Measurements from ENCODE around the gene ACTN1.
"Not testable (repeated sequence)": the region's sequence is repeated elsewhere in the genome, so short reads cannot be mapped to it uniquely, and the experiment has no call there.

Gene ACTN1

DNA sequence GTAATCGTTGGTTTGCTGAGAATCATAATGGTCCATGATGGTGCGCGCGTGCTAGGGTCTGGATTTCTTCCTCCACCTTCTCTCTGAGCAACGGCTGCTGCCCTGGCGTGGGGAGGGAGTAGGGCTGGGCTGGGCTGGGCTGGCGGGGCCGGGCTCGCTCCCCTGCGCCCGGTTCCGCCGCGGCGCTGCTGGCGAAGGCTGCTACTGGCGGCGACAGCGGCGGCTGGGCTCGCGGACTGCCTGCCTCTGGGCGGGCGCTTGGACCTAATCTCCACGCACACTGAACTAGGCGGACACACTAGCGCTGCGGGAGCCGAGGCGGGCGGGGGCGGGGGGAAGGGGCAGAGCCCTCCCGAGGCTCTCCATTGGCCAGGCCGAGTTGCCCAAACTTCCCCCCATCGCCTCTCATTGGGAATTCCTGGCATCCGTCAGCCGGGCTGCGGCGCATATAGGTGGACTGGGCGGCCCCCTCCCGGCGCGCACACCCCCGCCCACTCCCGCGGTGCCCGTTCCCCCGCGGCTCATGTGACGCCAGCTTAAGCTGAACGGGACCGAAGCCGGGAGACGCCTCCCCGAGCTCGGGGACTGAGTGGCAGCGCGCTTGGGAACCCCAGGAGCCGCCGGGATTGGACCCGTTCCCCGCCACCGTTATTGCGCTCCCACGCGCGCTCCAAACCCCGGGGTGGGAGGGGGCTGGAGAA is at the start of gene ACTN1:
ACTN1 (minus strand) TSS at position 282 of the 701 bp plus-strand sequence; CDS start at position 36, 246 bp downstream.
- FAIRE-seq: no peak

DNA sequence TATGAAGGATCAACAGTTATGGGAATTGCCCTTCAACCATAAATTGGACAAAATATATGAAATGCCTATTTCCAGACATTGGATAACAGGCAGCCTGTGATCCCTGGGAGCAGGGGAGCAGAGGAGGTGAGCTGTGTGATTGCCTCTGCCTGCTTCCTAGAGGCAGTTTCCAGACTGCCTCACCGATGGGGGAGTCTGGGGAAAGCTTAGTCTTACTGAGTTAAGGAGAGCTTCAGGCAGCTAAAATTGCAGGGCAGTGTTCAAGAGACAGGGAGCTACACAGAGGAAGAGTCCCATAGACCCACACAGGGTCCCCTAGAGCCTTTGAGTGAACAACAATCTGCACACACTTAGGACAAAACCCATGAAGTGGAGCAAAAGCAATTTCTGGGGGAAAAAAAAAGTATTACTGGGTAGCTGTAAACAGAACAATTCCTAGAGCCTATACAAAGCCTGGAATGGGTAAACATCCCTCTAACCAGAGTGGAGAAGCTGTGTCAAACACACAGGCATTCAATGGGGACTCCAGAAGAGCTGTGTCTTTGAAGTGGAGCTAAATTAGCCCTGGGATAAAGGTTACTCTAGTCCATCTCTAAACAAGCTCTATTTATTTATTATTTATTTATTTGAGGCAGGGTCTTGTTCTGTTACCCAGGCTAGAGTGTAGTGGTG is 48.3 kb upstream of the ACTN1 start:
- FAIRE-seq: no peak

DNA sequence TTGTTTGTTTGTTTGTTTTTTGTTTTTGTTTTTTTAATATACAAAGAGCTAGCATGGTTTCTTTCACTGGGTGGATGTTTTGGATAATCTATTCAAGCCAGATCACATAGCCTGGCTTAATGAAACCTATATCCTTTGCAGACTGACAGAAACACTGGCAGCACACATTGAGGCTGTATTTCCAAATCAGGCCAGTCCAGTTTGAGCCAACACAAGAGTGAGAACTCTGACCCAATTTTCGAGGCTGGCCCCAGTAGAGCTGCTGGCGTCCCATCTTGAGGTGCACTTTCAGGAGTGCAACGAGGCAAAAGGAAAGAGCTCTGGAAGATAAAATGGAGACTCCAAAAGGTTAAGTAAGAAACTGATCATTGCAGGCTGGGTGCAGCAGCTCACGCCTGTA is 43.9 kb upstream of the ACTN1 start:
- FAIRE-seq: no peak

DNA sequence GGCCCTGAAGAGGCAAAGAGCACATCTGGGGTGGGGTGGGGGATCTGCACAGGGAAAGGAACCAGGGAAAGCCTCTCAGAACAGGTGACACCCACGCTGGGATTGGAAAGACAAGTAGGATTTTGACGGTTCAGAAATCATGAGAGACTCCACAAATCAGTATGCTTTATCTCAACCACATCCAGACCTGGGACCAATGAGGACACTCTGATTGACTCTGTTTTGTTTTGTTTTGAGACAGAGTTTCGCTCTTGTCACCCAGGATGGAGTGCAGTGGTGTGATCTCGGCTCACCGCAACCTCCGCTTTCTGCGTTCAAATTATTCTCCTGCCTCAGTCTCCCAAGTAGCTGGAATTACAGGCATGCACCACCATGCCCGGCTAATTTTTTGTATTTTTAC is 43.0 kb upstream of the ACTN1 start:
- not testable (repeated sequence) for FAIRE-seq

DNA sequence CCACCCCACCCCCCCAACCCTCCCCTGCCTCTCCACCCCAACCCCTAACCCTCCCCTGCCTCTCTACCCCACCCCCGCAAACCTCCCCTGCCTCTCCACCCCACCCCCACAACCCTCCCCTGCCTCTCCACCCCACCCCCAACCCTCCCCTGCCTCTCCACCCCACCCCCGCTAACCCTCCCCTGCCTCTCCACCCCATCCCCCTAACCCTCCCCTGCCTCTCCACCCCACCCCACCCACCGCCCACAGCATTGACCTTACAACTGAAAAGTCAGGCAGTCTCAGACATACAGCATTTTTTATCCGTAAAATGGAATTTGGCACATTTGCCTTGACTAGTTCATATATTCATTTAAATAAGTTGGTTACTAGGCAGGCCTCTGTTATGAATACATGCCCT is 38.6 kb upstream of the ACTN1 start:
- FAIRE-seq: no peak

DNA sequence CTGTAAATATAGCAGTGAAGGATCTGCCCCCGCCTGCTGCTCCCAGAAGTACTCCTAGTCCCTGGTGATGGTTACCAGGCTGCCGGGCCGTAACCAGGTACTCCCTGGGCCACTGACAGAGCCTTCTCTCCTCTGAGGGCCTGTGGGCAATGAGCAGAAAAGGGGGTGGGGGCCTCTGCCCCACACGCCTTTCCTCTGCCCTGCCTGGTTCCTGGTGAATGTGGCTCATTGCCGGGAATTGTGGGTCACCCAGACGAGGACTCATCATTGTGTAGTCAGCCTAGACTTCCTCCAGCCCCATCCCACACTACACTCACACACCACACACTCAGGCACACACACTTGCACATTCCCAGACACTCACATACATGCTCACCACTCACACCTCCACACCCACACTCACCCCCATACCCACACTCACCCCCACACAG is 35.7 kb upstream of the ACTN1 start:
- FAIRE-seq: no peak

DNA sequence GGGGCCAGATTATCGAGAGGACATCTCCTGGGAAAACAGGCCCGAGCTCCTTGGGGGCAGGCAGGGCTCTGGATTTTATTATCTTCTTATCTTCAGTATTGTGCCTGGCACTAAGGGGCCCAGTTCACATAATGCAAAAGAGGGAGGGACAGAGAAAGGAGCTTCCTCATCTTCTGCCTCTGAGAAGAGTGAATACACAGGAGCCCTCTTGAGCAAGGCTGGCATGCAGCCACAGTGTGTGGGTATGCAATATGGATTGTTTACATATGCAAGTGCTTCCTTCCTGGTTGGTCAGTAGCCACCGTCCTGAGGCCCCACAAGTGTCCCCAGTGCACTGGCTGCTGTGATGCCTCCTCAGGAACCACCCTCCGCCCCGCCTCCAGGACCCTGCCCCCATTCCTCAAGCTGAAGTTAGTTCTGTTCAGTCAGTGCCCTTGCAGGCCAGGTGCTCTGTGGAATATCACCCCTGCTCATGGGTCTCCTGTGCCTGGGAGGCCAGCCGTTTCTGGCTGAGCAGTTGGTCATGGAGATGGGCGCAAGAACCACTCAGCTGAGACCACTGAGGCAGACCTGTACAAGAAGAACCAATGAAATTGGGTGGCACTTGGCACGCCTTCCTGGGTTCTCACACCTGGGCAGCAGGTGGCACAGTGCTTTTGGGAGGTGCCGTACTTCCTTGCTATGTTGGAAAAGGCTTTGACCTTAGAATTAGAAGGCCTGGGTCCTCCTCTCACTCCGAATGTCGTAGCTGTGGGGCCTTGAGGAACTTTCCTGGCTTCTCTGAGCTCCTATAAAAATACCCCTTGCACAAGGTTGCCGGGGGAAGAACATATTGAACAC is 35.1 kb upstream of the ACTN1 start:
- no peak for FAIRE-seq

DNA sequence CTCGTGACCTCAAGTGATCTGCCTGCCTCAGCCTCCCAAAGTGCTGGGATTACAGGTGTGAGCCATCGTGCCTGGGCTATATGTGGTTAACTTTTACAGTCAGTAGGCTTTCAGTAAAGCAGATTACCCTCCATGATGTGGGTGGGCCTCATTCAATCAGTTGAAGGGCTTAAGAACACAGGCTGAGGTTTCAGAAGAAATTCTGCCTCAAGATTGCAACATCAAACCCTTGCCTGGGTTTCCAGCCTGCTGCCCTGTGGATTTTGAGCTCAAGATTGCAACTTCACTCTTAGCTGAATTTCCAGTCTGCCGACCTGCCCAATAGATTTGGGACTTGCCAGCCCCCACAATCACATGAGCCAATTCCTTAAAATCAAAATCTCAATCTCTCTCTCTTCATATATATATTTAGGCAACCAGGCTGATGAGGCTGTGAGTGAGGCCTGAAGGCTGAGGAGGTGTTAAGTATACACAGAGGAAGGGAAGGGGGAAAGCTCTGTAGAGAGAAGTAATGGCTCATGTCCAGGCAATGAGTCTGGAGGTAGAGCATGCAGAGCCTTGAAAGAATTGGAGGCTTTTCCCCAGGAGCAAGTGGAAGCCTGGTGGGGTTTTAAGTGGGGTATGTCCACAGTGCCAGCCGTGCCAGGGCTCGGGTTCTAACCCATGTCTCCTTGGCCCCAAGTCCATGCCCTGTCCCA is 33.3 kb upstream of the ACTN1 start:
- FAIRE-seq: no peak

DNA sequence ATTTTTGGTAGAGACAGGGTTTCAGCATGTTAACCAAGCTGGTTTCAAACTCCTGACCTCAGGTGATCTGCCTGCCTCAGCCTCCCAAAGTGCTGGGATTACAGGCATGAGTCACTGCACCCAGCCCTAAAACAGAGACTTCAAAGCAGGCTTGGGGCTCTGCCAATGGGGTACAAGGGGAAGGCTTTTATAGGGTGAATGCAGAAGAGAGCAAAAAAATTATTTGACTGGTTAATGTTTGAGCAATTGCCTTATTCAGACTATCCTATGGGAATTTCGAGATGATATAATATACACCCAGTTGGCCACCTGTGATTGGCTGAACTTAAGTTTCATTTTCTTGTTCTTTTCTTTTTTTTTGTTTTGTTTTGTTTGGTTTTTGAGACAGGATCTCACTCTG is 31.5 kb upstream of the ACTN1 start:
- FAIRE-seq: no peak

DNA sequence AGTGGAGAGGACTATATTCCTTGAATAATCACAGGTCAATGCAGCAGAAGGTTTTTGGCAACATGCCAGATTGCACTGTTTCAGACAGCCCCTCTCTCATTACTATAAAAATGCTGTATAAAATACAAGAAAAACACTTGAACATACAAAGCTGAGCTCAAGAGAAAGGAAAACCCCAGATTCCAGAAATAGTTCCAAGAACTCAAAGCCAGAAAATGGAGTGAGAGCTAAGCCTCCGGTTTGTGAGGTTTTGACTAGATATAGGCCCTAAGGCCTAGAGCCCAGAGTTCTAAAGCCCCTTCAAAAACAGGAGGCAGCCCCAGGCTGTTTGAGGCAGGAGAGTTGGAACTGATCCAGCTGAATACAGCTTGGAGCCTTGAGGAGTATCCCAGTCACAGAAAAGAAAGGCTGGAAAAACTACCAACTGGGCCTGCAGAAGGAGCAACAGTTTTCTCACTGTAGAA is 29.4 kb upstream of the ACTN1 start:
- FAIRE-seq: no peak

DNA sequence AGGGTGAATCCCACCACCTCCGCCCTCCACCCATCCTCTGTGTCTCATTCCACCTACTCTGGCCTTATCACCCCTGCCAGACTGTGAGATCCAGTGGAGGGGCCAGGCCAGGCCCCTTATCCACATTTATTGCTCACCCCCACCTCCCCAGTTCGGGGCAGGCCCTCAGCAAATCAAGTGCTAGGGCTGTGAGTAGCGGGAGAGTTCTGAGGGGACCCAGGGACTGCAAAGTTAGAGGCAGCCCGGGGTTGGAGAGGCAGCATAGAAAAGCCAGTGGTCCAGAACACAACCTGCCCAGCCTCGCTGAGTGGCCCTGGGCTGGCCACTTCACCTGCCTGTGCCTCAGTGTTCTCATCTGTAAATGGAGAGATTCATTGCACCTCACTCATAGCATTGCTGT is 27.2 kb upstream of the ACTN1 start:
- no peak for FAIRE-seq

DNA sequence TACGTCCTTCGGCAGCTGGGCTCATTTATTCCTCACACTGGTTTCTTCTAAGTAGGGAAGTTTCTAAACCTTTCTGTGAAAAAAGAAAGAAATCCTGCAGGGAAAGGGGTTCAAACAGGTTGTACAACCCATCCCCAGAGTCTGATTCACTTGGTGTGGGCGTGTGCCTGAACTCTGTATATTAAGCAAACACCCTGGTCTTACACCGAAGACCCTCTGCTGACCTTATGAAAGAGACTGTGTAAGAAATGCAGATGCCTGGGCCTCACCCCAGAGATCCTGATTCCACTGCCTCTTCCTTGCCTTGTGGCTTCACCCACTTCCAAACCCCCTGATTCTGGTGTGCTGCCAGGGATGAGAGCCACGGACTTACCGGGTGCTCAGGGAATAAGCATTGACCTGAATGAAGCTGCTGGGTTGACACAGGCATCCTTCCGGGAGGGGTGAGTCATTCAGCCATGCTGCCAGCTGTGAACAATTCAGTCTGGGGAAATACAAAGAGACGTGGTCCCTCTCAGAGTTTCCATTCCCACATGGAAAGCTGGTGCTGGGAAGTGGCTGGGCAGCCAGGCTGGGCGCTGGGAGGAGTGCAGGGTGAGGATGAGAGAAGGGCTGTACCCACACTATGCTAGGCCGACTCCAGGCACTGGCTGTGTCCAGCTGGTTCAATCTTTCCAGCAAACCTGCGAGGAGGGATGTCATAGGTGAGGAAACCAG is 26.5 kb upstream of the ACTN1 start:
- FAIRE-seq: no peak

DNA sequence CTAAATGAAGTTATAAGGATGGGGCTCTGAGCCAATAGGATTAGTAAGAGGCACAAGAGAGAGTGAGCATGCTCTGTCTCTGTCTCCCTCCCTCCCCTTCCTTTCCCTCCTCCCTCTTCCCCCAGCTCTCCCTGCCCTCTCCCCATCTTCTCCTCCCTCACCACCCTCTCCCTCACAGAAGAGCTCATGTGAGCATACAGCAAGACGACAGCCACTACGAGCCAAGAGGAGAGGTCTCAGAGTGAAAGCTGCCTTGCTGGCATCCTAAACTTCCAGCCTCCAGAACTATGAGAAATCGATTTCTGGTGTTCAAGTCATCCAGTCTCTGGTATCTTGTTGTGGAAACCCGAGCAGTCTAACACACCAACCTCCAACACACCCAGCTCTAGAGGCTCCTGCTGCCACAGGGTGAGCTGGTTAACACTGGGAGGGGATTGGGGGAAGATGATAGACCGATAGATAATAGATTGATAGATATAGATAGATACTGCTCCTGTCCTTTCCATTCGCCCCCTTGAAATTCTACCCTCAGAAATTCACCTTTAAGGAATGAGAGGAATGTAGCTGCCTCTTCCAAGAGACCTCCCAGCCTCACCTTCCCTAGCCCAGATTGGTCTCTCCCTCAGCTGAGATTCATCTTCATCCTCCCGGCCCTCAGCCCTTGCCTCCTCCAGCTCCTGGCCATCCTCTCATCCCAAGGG is 25.8 kb upstream of the ACTN1 start:
- no peak for FAIRE-seq

DNA sequence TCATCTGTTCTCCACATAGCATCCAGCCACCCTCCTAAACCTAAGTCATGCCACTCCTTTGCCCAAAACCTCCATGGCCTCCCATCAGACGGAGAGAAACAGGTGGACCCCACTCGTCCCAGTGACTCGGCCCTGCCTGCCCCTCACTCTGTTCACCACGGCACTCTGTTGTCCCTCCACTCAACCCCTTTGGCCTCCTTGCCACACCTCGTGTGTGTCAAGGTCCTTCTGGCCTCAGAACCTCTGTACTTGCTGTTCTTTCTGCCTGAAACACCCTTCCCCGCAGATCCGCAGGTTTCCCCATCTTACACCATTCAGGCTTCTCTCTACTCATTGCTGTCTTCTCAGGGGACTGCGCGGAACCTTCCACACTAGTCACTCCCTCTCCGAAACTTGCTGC is 24.5 kb upstream of the ACTN1 start:
- no peak for FAIRE-seq

DNA sequence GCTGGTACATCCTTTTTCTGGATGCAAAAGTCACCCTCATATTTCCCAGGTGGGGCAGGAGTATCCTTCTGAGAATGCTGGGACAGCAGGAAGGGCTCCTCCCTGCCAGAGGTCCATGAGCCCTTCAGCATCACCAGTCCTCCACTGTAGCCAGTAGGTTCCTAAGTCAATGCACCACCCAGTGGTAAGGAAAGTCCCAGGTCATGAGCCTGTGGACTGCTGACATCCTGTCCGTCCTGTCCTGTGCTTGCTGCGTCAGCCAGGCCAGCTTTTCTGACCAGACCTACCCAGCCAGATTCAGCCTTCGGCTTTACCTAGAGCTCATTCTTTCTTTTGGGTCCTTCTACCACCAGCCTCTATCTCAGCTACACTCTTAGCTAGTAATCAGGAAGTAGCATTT is 23.0 kb upstream of the ACTN1 start:
- no peak for FAIRE-seq

DNA sequence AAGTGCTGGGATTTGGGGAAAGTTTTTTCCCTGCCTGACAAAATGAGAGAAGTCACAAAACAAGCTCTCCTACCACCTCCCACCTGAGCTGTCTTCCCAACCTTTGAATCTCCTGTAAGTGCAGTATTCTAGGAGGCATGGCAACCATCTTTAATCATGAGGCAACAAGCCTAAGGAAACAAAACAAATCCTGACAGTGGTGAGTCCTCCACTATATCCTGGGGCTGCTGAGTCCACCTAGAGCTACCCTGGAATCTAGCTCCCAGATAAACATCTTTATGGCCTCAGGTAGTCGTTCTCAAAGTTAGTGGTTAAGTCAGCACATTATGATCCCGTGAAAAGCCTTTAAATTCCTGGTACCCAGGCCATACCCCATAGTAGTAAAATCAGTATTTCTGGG is 22.3 kb upstream of the ACTN1 start:
- no peak for FAIRE-seq

DNA sequence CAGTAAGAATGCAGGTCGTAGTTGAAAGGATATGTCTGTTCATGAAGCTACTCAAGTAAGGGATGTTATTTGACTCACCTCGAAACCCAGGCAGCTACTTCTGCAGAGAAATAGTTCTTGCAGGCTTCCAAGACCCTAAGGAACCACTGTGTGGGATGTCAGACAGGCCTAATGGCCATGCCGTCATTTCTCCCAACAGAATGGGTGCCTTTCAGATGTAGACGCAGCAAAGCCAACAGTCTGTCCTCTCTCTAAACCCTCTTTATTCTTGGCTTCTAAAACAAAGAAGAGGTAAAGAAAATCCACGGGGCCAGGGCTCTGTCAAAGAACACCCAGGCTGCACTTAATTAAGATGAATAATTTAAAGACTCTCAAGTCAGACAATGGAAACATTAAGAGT is 19.0 kb upstream of the ACTN1 start:
- FAIRE-seq: no peak

DNA sequence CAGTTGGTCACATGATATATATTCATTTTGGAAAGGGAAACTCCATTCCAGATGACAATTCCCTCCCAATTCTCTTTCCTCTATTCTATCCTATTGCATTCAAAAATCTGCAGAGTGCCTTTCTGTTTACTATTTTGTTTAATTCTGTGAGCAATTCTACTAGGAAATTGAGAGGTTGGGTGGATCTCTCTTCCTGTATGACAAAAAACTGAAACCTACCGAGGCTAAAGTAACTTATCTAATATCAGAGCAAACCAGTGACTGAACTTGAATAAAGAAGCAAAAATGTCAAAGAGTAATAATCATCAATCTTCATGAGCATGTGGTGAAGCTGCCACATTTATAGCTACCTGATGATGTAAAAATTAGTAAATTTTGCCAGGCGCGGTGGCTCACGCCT is 16.6 kb upstream of the ACTN1 start:
- no peak for FAIRE-seq

DNA sequence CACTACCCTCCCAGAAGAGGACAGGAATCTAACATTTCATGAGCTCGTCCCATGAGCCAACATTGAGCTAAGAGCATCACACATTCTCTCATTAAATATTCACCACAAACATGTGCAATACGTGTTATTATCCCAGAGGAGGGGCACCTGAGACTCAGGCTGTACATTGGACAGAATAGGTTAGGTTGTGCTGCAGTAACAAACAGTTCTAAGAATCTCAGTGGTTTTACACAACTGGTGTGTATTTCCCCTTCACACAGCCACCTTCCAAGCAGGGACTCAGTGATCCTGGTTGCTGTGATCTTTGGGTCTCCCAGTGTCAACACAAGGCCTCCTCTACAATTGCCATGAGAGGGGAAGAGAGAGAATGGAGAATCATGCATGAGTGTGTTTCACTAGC is 15.0 kb upstream of the ACTN1 start:
- no peak for FAIRE-seq

DNA sequence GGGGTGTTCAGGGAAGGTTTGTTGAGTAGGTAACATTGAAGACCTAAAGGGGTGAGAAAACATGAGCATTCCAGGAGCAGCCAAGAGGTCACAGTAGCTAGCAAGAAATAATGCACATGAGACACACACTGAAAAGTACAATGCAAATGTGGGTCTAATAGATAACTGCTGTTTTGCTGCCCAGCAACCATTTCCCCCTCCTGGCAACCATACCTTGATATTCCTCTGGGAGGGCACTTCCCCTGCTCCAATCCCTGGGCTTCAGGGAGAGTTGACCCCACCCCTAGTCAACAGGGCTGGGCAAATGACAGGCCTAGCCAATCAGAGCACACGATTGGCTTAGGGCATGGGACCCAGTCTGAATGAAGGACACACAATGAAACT is 8.5 kb upstream of the ACTN1 start:
- no peak for FAIRE-seq

DNA sequence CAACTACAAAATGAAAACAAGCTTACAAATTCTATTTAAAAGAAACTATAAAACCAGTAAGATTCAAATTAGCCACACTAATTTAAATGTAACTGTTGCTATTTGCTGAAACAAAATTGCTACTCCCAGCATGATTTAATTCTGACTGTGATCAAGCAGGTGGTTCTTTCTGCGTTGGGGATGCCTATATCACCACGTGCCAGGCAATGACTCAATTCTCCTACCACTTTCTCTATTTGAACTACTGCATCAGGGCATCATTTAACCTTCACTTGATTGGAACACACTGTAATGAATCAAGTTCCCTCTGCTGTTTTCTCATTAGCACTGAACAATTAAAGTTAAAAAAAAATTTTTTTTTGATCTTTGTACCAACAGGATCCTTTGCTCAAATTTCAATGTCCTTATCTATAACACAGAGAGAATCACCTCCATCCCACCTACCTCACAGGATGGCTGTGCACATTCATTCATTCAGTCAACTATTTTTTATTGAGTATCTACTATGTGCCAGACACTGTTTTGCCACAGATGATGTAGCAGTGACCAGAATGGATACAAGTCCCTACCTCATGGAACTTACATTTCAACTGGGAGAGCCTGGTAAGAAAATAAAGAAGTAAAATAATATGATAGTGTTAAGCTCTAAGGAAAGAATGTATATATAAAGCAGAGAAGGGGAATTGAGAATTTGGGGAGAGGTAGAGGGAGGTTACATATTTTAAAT is 8.0 kb upstream of the ACTN1 start:
- FAIRE-seq: no peak
